GM19238 (cell line): ENCODE results near the gene MCRIP2.
A peak's percentile ranks its signal among the peaks of the same experiment; 100 is the strongest.
"Not testable (repeated sequence)": the region's sequence is repeated elsewhere in the genome, so short reads cannot be mapped to it uniquely, and the experiment has no call there.

ENCODE experiments used
- DNase-seq: peaks from one replicate; pipeline ENCODE4 v3.0.0; 2011; ENCODE audit warnings: low spot score; ENCODE audit not compliant: insufficient read length

Gene MCRIP2

GRCh38 chr16:641326-642188 is at the start of gene MCRIP2:
TSS of gene MCRIP2 (plus strand) at chr16:641828. CDS start at chr16:641992, 164 bp downstream.
- DNase-seq, result peak; percentile 92

GRCh38 chr16:591892-592517 is 49.6 kb upstream of the MCRIP2 start:
- DNase-seq, result no peak

GRCh38 chr16:592518-593306 is 48.9 kb upstream of the MCRIP2 start:
- DNase-seq, result no peak

- no peak for DNase-seq
These were observed 48.2 kb upstream of the MCRIP2 start for GRCh38 chr16:593406-593805.

- DNase-seq, result no peak
These were observed 47.8 kb upstream of the MCRIP2 start for GRCh38 chr16:593807-594206.

GRCh38 chr16:595094-595528 is 46.5 kb upstream of the MCRIP2 start:
- DNase-seq, result no peak

GRCh38 chr16:595942-596735 is 45.5 kb upstream of the MCRIP2 start:
- no peak for DNase-seq

GRCh38 chr16:596736-597060 is 44.9 kb upstream of the MCRIP2 start:
- no peak for DNase-seq

- DNase-seq, result not testable (repeated sequence)
These were observed 44.0 kb upstream of the MCRIP2 start for GRCh38 chr16:597655-598054.

- no peak for DNase-seq
These were observed 42.5 kb upstream of the MCRIP2 start for GRCh38 chr16:598823-599739.

GRCh38 chr16:600781-601180 is 40.8 kb upstream of the MCRIP2 start:
- no peak for DNase-seq

GRCh38 chr16:603933-604332 is 37.7 kb upstream of the MCRIP2 start:
- DNase-seq, result no peak

GRCh38 chr16:606656-607307 is 34.8 kb upstream of the MCRIP2 start:
- no peak for DNase-seq

GRCh38 chr16:608019-608418 is 33.6 kb upstream of the MCRIP2 start:
- DNase-seq, result no peak

GRCh38 chr16:609316-609715 is 32.3 kb upstream of the MCRIP2 start:
- DNase-seq, result no peak

- no peak for DNase-seq
These were observed 31.6 kb upstream of the MCRIP2 start for GRCh38 chr16:609984-610383.

GRCh38 chr16:610513-611381 is 30.9 kb upstream of the MCRIP2 start:
- DNase-seq, result no peak

GRCh38 chr16:615122-615521 is 26.5 kb upstream of the MCRIP2 start:
- DNase-seq, result no peak
